ENCODE measurements around the gene PROC.

GRCh38 chr2:127379712-127380355, 38.4 kb upstream of the PROC start:
- TF ChIP-seq, protein P1, sequence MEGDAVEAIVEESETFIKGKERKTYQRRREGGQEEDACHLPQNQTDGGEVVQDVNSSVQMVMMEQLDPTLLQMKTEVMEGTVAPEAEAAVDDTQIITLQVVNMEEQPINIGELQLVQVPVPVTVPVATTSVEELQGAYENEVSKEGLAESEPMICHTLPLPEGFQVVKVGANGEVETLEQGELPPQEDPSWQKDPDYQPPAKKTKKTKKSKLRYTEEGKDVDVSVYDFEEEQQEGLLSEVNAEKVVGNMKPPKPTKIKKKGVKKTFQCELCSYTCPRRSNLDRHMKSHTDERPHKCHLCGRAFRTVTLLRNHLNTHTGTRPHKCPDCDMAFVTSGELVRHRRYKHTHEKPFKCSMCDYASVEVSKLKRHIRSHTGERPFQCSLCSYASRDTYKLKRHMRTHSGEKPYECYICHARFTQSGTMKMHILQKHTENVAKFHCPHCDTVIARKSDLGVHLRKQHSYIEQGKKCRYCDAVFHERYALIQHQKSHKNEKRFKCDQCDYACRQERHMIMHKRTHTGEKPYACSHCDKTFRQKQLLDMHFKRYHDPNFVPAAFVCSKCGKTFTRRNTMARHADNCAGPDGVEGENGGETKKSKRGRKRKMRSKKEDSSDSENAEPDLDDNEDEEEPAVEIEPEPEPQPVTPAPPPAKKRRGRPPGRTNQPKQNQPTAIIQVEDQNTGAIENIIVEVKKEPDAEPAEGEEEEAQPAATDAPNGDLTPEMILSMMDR (IDR thresholded peaks at IDR 0.05): no peak
- TF ChIP-seq POLR2AphosphoS5 (IDR thresholded peaks at IDR 0.05) (no peak), EP300 (IDR thresholded peaks at IDR 0.05; ENCODE audit: low read depth) (no peak), POLR2A (IDR thresholded peaks at IDR 0.05) (no peak)
